ENCODE data around the gene RPIA.
A peak's percentile ranks its signal among the peaks of the same experiment; 100 is the strongest.
"Not testable (repeated sequence)": the region's sequence is repeated elsewhere in the genome, so short reads cannot be mapped to it uniquely, and the experiment has no call there.

Gene RPIA

DNA sequence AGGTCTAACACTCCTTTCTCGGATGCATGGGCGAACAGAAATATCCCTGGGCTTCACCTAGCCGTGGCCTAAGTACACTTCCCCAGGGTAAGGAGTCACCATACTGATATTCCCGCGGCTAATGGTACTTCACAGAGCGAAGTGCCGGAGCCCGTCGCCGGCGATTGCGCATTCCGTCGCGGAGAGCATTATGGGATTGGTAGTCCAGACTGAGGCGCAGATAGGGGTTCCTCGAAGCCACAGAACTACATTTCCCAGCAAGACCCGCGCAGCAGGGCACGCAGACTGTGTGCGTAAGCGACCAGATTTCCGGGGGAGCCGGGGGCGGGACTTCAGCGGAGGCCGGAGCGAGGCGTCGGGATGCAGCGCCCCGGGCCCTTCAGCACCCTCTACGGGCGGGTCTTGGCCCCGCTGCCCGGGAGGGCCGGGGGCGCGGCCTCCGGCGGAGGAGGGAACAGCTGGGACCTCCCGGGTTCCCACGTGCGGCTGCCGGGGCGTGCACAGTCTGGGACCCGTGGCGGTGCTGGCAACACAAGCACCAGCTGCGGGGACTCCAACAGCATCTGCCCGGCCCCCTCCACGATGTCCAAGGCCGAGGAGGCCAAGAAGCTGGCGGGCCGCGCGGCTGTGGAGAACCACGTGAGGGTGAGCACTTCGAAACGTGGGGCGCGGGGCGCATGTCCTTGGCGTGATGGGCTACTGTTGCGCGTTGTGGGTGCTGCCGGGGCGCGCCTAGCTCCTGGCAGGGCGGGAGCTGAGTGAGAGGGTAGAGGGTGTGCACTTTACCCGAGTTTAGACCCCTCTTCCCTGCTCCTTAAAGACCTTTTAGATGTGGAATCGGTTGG is at the start of gene RPIA:
RPIA (plus strand) TSS at position 335 of the 845 bp plus-strand sequence; CDS start at position 361, 26 bp downstream.
- DNase-seq (ENCODE audit: low read depth, low spot score), result peak; percentile 85

DNA sequence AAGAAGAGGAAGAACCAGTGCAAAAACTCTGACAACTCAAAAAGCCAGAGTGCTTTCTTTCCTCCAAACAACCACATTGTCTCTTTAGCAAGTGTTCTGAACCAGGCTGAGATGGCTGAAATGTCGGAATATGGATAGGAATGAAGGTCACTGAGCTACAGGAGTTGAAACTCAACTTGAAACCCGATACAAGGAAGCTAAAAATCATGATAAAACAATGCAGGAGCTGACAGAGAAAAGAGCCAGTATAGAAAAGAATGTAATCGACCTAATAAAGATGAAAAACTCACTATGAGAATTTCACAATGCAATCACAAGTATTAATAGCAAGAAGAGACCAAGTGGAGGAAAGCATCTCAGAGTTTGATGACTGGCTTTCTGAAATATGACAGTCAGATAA is 49.2 kb upstream of the RPIA start:
- DNase-seq (ENCODE audit: low read depth, low spot score), result no peak

DNA sequence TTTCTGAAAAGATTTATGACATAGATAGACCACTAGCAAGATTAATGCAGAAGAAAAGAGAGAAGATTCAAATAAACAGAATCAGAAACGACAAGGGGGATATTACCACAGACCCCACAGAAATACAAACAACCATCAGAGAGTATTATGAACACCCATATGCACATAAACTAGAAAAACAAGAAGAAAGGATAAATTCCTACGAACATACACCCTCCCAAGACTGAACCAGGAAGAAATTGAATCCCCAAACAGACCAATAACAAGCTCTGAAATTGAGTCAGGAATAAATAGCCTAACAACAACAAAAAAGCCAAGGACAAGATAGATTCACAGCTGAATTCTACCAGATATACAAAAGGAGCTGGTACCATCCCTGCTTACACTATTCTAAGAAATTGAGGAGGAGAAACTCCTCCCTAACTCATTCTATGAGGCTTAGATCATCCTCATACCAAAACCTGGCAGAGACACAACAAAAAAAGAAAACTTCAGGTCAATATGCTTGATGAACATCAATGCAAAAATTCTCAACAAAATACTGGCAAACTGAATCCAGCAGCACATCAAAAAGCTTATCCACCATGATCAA is 46.1 kb upstream of the RPIA start:
- not testable (repeated sequence) for DNase-seq (ENCODE audit: low read depth, low spot score)

DNA sequence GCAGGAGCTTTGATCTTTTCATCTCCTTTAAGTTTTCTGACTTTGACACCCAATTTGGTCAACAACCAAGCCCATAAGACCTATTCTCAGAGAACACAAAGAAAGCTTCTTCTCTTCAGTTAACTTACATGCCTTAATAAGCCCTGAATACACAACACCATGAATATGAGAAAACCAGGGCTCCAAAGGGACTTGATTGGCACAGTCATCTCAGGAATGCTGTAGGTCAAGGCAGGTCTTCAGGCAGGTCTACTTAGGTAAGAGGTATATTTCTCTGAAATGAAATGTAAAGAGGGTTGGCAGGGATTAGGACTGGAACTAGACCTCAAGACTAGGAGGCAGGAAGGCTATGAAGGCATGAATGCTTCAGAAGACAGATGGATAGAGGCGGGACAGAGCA is 39.8 kb upstream of the RPIA start:
- no peak for DNase-seq (ENCODE audit: low read depth, low spot score)

DNA sequence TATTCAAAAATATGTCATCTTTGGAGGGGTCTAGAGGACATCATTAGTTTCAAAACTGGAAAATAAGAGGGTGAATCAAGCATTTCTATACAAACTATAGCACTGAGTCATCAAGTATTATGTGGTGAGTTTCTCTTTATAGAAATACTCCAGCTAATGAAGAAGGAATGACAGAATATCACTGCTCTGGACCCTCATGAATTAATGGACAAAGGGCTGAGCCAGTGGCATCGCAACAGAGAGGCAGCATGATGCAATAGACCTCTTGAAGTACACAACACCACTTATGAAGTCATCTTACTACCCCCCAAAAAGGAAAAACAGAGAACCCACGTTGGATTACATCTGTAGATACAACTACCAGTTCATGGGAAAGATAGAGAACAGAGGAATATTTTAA is 36.8 kb upstream of the RPIA start:
- DNase-seq (ENCODE audit: low read depth, low spot score), result no peak

DNA sequence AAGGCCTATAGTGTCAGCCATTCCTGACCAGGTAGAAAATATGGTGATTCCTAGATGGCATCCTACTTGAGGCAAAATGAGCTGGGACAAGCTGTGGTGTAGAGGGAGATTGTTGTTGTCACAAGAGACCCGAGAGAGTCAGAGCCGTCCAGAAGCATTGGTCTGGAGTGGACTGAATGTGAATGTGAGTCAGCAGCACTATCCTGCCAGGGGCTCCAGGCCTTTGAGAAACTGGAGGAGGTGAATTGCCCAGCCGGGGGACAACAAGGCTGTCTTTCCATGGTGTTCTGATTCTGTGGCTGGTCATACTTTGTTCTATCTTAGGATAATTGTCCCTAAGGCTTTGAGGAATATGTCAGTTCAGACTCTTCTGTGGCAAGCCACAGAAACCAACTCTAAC is 34.8 kb upstream of the RPIA start:
- DNase-seq (ENCODE audit: low read depth, low spot score), result no peak

DNA sequence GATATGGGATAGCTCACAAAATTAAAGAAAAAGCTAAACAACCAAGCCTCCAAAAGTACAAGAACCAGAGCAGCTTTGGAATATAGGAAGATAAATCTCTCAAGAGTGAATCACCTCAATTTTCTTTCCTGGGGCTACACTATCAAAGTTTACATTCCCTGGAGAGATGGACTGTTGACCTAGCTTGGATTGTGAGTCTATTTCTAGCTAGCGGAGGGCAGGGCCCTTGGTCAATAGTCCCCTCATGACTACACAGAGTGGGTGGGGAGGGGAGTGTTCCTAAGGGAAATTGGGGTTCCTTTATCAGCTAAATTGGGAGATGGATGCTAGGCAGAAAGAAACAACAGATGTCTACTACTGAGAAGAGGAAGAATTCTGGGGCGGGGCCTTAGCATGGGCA is 34.3 kb upstream of the RPIA start:
- DNase-seq (ENCODE audit: low read depth, low spot score), result no peak

DNA sequence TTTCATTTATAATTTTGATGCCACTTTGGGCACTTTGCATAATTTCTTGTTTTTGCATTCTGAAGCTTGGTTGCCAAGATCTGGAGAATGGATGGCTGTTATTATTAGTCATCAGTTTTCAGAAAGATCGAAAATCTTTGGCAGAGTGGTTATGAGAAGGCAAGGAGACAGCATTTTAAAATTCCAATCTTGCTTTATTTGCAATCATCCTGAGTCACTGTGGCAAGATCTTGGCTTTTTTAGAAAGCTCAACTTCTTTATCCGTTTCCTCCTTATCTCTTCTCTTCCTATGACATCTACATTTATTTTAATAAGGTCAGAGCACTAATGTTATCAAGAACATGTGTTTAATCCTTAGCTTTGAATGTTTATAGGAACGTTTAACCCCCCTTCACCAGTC is 33.1 kb upstream of the RPIA start:
- DNase-seq (ENCODE audit: low read depth, low spot score), result no peak

DNA sequence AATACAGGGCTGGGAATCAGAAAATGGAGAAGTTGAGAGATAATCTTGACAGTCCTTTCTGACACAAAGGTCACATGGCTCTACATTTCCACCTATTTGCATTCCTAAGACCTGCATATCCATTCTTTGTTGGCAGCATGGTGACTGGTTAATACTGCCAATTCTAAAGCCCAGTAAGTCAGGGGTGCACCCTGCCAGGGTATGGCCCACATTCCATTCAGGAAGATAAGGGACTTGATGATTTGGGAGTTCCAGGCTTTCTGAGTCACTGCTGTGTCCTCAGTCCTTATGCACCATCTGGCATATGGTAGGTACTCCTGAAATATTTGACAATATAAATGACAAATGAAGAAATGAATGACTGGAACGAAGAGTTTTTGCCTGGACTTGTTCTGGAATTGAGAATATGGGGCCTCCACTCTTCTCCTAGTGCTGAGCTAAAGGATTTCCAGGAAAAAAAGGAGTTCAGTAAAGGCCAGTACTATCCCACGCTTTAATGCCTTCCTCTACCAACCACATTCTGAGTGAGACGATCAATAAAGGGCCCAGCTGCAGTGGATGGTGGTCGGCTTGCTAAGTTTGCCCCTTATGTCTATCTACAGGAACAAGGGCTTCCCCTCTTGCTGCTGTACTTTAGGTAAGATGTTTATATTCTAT is 32.5 kb upstream of the RPIA start:
- DNase-seq (ENCODE audit: low read depth, low spot score), result no peak

DNA sequence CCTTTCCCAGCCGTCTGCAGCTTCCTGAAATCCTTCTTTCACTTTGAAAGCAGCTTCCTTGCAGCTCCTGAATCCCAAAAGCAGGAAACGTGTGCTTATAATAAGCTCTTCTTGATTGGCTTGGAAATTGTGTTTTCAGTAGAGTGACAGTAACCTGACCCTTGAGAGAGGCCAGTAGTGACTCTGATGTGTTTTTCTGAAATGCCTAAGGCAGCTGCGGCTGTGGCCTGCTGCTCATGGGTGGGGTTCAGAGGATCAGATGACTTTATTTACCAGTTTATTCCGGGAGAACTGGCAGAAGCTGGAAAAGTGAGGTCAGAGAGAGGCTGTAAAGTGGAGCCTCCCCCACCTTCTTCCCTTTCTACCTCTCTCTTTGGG is 31.9 kb upstream of the RPIA start:
- DNase-seq (ENCODE audit: low read depth, low spot score), result no peak

DNA sequence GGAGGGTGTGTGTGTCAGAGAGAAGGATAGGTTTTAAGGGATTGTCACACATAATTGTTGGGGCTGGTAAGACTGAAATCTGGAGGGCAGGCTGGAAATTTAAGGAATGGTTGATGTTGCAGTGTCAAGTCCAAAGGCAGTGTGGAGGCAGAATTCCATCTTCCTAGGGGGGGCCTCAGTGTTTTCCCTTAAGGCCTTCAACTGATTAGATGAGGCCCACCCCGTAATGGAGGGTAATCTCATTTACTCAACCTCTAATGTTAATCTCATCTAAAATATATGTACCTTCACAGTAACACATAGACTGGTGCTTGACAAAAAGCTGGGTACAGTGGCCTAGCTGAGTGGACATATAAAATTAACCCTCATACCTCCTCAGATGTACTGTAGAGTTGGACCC is 30.9 kb upstream of the RPIA start:
- no peak for DNase-seq (ENCODE audit: low read depth, low spot score)

DNA sequence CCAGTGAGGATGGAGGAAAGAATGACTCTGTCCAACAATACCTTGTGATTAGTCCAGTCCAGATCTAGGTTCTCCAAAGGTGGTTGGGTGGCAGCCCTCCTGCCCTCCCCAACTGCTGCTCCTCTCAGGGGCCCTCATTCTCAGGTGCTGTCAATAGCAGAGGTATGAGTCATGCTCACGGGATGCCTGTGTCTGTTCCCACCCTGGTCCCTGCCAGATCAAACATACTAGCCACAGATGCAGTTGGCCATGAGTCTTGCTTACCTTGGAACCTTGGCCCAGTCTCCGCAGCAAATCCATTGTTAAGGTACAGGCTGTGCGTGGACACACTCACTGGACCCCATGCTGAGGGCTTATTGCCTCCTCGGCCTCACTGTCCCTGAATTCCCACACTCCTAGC is 24.9 kb upstream of the RPIA start:
- DNase-seq (ENCODE audit: low read depth, low spot score), result no peak

DNA sequence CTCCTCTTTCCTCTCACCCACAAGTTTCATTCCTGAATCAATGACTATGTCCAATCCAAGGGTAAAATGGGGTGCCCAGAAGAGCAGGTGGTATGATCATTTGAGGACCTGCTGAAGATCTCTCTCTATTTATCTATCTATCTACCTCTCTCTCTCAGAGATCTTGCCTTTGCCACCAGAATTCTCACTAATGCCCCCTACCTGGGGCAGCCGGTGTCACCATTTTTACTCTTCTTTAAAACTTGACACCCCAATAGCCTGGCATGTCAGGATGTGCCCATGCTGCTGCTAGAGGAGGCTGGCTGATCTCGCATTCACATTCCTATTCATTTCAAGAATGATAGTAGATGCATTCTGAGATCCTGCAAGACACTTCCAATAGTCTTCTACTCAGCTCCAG is 24.3 kb upstream of the RPIA start:
- DNase-seq (ENCODE audit: low read depth, low spot score), result no peak

DNA sequence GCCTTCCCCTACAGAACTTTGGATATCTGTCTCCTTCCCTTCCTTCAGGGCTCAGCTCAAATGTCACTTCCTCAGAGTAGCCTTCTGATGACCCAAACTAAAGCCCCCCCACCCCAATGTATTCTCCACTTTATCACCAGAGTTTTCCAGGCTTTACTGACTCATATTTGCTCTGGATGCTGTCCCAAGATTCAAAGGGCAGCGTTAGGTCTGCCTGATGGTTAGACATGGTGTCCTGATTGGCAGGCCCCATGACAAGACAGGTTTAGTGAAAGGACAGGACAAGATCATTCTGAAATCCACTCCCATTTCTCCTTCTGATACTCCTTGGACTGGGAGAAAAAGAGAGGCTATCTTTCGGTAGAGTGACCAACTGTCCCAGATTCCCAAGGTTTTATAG is 22.6 kb upstream of the RPIA start:
- DNase-seq (ENCODE audit: low read depth, low spot score), result no peak

DNA sequence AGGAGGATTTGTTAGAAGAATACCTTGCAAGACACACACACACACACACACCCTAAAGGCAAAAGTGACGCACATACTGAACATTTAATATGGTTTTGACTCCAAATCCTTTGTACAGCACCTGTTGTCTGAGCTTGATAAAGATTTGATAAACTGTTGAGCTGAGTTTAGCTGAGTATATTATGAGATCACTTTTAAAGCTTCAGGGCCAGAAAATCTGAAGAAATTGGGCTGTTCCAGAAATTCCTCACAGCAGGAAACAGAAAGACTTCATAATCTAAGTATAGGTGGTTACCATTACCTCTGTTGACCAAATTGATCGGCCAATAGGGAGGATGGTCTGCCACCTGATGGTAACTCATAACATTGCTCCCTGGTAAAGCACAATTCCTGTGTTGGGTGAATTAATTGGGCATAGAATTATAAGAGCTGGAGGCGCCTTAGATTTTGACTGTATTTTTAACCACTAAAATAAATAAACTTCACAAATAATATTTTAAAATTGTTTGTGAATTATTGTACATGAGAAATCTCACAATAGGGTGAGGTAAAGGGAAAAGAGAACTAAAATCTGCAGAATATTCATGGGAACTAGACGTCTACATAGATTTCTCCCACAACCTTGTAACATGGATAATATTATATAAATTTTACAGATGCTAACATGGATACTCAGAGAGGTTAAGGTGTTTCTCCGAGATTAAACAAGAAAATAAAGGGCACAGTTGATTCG is 21.8 kb upstream of the RPIA start:
- no peak for DNase-seq (ENCODE audit: low read depth, low spot score)

DNA sequence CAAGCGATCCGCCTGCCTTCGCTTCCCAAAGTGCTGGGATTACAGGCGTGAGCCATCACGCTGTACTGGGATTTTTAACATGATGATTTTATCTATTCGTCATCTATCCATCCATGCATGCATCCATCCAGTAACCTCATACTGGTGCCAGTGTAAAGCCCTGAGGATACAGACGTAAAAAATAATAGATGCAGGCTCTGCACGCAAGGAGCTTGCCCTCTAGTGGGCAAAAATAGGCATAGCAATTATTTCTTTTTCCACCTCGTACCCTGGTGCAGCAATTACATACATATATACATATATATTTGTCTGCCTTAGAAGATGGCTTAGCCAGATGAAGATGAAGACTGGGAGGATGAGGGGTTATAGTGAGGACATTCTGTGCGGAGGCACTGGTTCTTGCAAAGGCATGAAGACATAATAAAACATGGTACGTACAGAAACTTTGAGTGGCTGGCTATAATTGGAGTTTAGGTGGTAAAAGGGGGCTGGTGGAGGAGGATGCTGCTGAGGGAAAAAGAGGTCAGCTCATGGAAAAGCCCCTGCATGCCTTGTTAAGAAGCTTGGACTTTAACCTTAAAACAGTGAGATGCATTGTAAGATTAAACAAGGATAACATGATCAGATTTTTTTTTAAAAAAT is 19.6 kb upstream of the RPIA start:
- no peak for DNase-seq (ENCODE audit: low read depth, low spot score)

DNA sequence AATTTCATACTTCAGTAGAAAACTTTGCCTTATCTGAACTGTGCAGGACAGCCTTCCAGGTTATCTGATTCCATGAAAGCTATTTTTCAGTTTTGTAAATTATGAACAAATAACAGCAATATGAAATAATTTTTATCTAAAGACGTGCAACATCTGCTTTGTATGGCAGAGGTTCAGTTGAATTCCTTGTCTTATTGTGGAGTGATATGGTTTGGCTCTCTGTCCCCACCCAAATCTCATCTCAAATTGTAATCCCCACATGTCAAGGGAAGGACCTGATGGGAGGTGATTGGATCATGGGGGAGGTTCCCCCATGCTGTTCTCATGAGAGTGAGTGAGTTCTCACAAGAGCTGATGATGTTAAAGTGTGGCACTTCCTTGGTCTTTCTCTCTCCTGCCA is 18.1 kb upstream of the RPIA start:
- DNase-seq (ENCODE audit: low read depth, low spot score), result no peak

DNA sequence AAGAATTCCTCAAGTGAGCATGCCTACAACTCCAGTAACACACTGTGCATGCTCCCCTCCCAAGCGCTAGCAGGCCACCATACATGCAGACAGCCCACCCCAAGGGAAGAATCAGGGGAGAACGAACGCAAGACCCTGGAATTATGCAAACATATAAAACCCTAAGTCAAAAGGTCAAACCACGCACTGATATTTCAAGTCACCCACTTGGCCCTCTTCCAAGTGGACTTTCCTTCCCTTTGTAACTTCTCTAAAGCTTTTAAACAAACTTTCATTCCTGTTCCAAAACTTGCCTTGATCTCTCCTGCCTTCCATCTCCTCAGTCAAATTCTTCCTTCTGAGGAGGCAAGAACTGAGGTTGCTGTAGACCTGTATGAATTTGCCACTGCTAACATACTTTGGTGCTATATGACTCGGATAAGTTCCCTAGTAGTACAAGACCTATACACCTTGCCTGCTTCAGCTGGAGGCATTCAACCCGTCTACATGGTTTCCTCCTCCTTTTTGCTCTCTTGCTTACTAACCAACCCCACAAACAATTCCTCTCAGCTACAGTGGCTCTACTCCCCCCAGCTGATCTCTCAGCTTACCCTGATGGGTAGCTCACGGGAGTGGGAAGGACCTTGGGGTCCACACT is 11.1 kb upstream of the RPIA start:
- no peak for DNase-seq (ENCODE audit: low read depth, low spot score)

DNA sequence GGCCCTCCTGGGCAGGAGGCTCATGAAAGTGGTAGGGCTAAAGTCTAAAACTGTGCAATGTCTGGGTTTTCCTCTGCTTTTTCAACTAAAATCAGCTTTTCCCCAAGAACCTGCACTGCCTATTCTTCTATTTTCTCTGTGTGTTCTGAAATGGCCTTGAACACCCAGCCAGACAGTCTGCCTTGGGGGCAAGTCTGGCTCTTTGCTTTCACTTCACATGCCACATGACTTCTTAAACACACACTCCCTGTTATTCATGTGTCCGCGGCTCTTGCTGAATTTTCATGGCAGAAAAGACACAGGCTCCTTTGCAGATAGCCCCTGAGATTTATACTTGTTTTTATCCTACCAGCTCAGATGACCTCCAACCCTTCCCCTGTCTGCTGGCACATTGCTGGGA is 10.6 kb upstream of the RPIA start:
- no peak for DNase-seq (ENCODE audit: low read depth, low spot score)

DNA sequence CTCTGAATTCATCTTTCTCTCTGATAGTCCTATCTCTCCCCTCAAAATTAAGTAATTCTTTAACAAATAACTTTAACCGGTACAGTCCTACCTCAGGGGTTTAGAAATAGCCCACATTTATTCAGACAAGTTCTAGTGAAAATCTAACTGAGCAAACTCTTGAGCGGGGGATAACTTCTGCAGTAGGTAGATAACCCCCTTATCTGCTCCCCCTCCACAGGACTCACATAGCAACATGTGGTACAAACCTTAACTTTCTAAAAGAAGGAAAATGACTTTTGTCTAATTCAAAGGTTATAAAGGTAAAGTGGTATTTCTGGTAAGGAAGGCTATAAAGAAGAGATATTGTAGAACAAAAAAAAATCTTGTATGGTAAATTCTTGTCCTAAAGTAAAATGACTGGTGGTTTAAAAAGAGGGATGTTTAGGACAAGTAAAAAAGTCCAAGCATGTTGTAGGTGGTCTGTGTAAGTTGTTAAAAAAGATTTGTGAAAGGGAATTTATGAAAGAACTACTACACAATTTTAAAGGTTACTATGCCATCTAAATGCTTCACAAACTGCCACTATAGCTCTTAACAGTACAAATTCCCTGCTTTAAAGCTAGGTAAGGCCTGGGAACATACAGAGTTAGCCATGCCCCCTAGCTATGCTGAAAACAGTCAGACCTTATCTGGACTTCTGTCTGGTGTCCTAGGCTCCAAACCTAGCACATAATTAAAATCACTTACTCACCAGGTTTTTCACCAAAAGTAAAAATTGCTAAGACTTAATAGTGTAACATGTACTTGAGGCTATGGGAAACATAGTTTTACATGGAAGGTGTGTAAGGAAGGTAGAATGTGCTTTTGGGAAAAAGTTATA is 8.1 kb upstream of the RPIA start:
- no peak for DNase-seq (ENCODE audit: low read depth, low spot score)

Measured in brain pericyte (primary cell).